ENCODE results near the gene PIK3AP1.

The PIK3AP1 gene

DNA sequence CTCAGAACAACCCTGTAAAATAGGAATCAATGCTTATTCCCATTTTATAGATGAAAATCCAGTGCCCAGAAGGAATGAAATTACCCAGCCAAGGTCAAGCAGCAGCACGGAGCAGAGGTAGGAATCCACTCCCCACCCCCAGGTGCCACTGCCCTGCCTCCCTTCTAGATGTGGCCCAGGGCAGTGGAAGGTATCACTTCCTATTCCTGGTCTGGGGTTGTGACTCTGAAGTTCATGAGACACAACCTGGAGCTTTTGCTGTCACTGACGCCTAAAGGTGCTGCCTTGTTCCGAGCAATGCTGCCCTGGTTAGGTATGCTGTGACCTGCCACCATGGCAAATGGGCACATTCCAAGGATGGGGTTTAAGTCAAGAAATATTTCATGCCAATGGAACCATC, 53.6 kb downstream of the PIK3AP1 start:
- Histone ChIP-seq H3K4me3 (ENCODE audit: low read length) (no peak overlapping the region), H3K4me1 (ENCODE audit: insufficient read depth, low read length) (no peaks in the 10 kb centered on the region), H3K27ac (ENCODE audit: low read depth, low read length) (no peak overlapping the region), H3K9me3 (ENCODE audit: insufficient read depth, low read depth, low read length) (no peaks in the 10 kb centered on the region), H3K27me3 (ENCODE audit: insufficient read depth, low read length) (no peaks in the 10 kb centered on the region), H3K9ac (ENCODE audit: low read depth, low read length) (no peak overlapping the region), H3K36me3 (ENCODE audit: insufficient read depth, low read length) (no peaks in the 10 kb centered on the region)
- 97% methylated on average over 3 of the region's 3 CpGs for WGBS

DNA sequence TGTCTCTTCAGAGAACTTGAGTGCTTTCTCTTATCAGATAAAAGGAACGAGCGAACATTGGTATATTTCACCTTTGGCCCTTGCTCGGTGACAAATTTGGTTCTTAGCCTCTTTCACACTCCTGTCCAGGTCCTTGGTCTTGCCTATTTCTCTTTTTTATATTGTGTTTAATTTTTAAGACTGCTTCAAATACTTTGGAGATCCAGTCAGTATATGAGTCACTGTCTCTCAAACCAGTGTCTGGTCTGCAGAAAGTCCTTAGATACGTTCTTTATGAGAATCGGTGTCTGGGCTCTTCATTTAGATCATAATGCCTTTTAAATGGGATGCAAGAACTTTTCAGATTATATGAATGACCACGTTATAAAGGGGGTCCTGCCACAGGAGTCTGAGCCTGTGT, 55.0 kb downstream of the PIK3AP1 start:
- no peaks in the 10 kb centered on the region for H3K9me3 ChIP-seq (ENCODE audit: insufficient read depth, low read depth, low read length)
- H3K27ac ChIP-seq (ENCODE audit: low read depth, low read length): no peak overlapping the region
- no peaks in the 10 kb centered on the region for H3K36me3 ChIP-seq (ENCODE audit: insufficient read depth, low read length)

DNA sequence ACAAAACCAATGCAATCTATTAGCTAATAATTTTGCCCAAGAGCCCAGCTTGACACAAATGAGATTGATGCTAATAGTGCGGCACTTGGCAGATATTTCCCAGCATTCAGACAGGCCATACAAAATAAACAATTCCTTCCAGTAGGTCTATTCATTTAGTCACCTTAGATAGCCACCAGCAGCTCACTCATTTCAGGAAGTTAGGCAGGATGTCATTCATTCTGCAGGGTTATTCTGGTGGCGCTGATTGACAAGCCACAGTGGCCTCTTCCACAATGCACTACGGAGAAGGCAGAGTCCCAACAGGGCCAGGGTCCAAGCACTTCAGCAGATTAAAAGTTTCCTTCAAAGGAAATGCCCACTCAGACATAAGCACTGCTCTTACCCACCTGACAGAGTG, 55.8 kb downstream of the PIK3AP1 start:
- Histone ChIP-seq H3K27ac (ENCODE audit: low read depth, low read length) (no peak overlapping the region), H3K36me3 (ENCODE audit: insufficient read depth, low read length) (no peaks in the 10 kb centered on the region), H3K9ac (ENCODE audit: low read depth, low read length) (no peak overlapping the region), H3K27me3 (ENCODE audit: insufficient read depth, low read length) (no peaks in the 10 kb centered on the region), H3K4me1 (ENCODE audit: insufficient read depth, low read length) (no peaks in the 10 kb centered on the region), H3K4me3 (ENCODE audit: low read length) (no peak overlapping the region), H3K9me3 (ENCODE audit: insufficient read depth, low read depth, low read length) (no peaks in the 10 kb centered on the region)
- WGBS: 83% methylated on average over 3 of the region's 3 CpGs

More for the DNA sequence above, 55.0 kb downstream of the PIK3AP1 start:
- Histone ChIP-seq H3K9ac (ENCODE audit: low read depth, low read length) (no peak overlapping the region), H3K4me3 (ENCODE audit: low read length) (no peak overlapping the region), H3K4me1 (ENCODE audit: insufficient read depth, low read length) (no peaks in the 10 kb centered on the region), H3K27me3 (ENCODE audit: insufficient read depth, low read length) (no peaks in the 10 kb centered on the region)
- 93% methylated on average over 6 of the region's 6 CpGs for WGBS

DNA sequence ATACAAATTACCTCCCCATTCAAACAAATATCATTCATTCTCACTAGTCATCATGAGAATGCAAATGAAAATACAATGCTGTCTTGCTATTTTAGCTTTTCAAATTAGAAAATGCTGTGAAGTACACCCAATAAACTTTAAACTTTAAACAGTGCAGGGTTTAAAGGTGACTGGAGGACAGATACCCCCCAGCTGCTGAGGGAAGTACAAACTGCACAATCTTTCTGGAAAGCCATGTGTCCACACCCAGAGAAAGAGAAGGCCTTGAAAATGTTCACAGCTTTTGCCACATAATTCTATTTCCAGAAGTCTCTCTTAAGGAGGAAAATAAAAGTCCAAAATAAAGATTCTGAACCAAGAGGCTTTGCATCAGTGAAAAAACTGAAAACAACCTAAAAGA, 56.5 kb downstream of the PIK3AP1 start:
- Histone ChIP-seq H3K36me3 (ENCODE audit: insufficient read depth, low read length) (no peaks in the 10 kb centered on the region), H3K9me3 (ENCODE audit: insufficient read depth, low read depth, low read length) (no peaks in the 10 kb centered on the region), H3K27me3 (ENCODE audit: insufficient read depth, low read length) (no peaks in the 10 kb centered on the region), H3K27ac (ENCODE audit: low read depth, low read length) (no peak overlapping the region), H3K4me3 (ENCODE audit: low read length) (no peak overlapping the region), H3K4me1 (ENCODE audit: insufficient read depth, low read length) (no peaks in the 10 kb centered on the region), H3K9ac (ENCODE audit: low read depth, low read length) (no peak overlapping the region)

DNA sequence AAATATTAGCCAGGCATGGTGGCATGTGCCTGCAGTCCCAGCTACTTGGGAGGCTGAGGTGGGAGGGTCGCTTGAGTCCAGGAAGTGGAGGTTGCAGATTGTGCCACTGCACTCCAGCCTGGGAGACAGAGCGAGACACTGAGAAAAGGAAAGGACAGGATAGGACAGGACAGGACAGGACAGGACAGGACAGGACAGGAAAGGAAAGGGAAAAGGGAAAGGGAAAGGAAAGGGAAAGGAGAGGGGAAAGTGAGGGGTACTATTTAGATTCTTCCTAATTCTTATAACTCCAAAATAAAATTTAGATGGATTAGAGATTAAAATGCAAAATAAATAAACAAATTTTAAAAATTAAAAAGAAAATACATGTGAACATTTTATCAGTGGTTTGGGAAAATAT, 58.7 kb downstream of the PIK3AP1 start:
- H3K27ac ChIP-seq (ENCODE audit: low read depth, low read length): no peak overlapping the region
- no peaks in the 10 kb centered on the region for H3K36me3 ChIP-seq (ENCODE audit: insufficient read depth, low read length)
- H3K4me3 ChIP-seq (ENCODE audit: low read length): no peak overlapping the region
- no peaks in the 10 kb centered on the region for H3K9me3 ChIP-seq (ENCODE audit: insufficient read depth, low read depth, low read length)
- 94% methylated on average over 2 of the region's 2 CpGs for WGBS
- no peak overlapping the region for H3K9ac ChIP-seq (ENCODE audit: low read depth, low read length)
- no peaks in the 10 kb centered on the region for H3K27me3 ChIP-seq (ENCODE audit: insufficient read depth, low read length)
- H3K4me1 ChIP-seq (ENCODE audit: insufficient read depth, low read length): no peaks in the 10 kb centered on the region

DNA sequence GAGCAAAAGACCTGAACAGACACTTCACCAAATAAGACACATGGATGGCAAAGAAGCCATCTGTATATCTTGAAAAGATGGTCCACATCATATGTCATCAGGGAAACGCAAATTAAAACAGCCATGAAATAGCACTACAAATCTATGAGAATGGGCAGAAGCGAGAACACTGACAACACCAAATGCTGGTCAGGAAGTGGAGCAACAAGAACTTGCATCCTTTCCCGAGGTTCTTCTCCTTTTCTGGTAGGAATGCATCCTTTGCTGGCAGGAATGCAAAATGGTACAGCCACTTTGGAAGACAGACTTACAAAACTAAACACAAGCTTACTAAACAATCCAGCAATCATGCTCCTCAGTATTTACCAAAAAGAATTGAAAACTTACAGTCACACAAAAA, 60.0 kb downstream of the PIK3AP1 start:
- Histone ChIP-seq H3K4me3 (ENCODE audit: low read length) (no peak overlapping the region), H3K4me1 (ENCODE audit: insufficient read depth, low read length) (no peaks in the 10 kb centered on the region), H3K27me3 (ENCODE audit: insufficient read depth, low read length) (no peaks in the 10 kb centered on the region), H3K9me3 (ENCODE audit: insufficient read depth, low read depth, low read length) (no peaks in the 10 kb centered on the region), H3K36me3 (ENCODE audit: insufficient read depth, low read length) (no peaks in the 10 kb centered on the region), H3K27ac (ENCODE audit: low read depth, low read length) (no peak overlapping the region), H3K9ac (ENCODE audit: low read depth, low read length) (no peak overlapping the region)
- WGBS: 91% methylated on average over 3 of the region's 3 CpGs

DNA sequence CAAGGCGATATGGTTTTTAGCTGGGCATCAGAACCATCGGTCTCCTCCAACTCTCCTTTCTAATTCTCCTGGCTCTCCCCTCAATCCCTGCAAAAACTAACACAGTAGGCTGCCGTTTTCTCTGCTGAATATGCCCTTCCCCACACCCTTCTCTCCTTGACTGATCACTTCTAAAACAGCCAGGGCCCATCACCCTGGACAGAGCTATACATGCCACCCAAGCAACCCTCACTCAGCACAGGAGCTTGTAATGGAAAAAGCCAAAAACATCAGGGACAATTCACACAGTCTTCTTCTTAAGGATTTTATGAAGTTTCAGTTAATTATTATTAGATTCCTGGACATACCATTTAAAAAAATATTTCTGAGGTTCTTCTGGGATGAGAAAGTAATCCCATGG, 61.5 kb downstream of the PIK3AP1 start:
- H3K9me3 ChIP-seq (ENCODE audit: insufficient read depth, low read depth, low read length): no peaks in the 10 kb centered on the region
- H3K9ac ChIP-seq (ENCODE audit: low read depth, low read length): no peak overlapping the region
- H3K4me1 ChIP-seq (ENCODE audit: insufficient read depth, low read length): no peaks in the 10 kb centered on the region
- H3K27ac ChIP-seq (ENCODE audit: low read depth, low read length): no peak overlapping the region
- no peaks in the 10 kb centered on the region for H3K36me3 ChIP-seq (ENCODE audit: insufficient read depth, low read length)
- H3K4me3 ChIP-seq (ENCODE audit: low read length): no peak overlapping the region
- 89% methylated on average over 3 of the region's 3 CpGs for WGBS
- H3K27me3 ChIP-seq (ENCODE audit: insufficient read depth, low read length): no peaks in the 10 kb centered on the region

DNA sequence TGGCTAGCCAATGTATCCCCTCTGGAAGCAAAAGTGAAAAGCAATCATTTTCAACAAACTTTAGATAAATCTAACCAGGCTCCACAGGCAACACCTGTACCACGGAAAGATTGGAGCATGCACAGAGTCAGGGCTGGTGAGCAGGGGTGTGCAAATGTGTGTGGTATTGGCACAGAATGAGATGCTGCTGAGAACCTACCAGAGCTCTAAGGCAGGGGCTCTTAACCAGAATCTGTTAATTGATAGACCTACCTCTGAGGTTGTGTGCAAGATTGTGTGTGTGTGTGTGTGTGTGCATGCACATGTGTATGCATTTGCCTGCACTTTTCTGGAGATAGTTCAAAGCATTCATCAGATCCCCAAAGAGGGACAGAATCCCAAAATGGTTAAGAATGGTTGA, 62.9 kb downstream of the PIK3AP1 start:
- Histone ChIP-seq H3K9me3 (ENCODE audit: insufficient read depth, low read depth, low read length) (no peaks in the 10 kb centered on the region), H3K36me3 (ENCODE audit: insufficient read depth, low read length) (no peaks in the 10 kb centered on the region), H3K9ac (ENCODE audit: low read depth, low read length) (no peak overlapping the region), H3K4me3 (ENCODE audit: low read length) (no peak overlapping the region), H3K27ac (ENCODE audit: low read depth, low read length) (no peak overlapping the region), H3K27me3 (ENCODE audit: insufficient read depth, low read length) (no peaks in the 10 kb centered on the region), H3K4me1 (ENCODE audit: insufficient read depth, low read length) (no peaks in the 10 kb centered on the region)
- WGBS: 94% methylated on average over 1 of the region's 1 CpG

DNA sequence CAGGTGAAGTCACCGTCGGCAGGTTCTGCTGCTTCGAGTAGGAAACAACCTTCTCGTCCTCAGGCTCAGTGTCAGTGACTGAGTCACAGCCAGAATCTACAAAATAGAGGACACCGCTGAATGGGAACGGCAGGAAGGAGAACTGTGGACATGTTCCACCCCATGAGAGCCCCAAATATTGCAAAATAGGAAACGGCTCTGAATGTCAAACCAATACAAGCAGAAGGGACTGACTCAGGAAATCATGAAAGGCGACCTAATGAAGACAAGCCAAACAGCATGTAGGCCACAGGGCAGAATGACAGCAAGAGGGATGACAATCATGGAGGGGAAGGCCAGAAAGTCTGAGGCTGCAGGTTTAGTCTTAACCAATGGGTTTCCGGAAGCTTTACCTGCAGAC, 63.5 kb downstream of the PIK3AP1 start:
- no peaks in the 10 kb centered on the region for H3K4me1 ChIP-seq (ENCODE audit: insufficient read depth, low read length)
- WGBS: 94% methylated on average over 9 of the region's 9 CpGs
- H3K9ac ChIP-seq (ENCODE audit: low read depth, low read length): no peak overlapping the region
- no peak overlapping the region for H3K27ac ChIP-seq (ENCODE audit: low read depth, low read length)
- no peaks in the 10 kb centered on the region for H3K9me3 ChIP-seq (ENCODE audit: insufficient read depth, low read depth, low read length)
- H3K27me3 ChIP-seq (ENCODE audit: insufficient read depth, low read length): no peaks in the 10 kb centered on the region
- no peak overlapping the region for H3K4me3 ChIP-seq (ENCODE audit: low read length)
- no peaks in the 10 kb centered on the region for H3K36me3 ChIP-seq (ENCODE audit: insufficient read depth, low read length)

DNA sequence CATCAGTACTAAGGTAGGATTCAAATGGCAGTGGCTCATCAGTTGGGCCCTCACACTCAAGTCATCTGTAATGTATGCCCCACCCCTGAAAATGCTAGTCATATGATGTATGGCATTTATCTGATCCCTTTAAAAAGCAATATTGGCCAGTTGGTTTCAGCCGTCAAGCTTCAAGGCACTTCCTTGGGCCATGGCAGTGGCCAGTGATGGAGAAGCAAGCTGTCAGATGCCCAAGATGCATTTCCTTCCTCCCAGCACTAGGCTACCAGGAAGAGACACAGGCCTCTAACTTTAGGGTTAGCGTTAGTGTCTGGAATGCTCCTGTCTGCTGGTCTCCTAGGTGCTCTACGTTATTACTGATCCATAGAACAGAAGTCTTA, 64.1 kb downstream of the PIK3AP1 start:
- H3K27me3 ChIP-seq (ENCODE audit: insufficient read depth, low read length): no peaks in the 10 kb centered on the region
- no peak overlapping the region for H3K27ac ChIP-seq (ENCODE audit: low read depth, low read length)
- no peak overlapping the region for H3K9ac ChIP-seq (ENCODE audit: low read depth, low read length)
- H3K4me3 ChIP-seq (ENCODE audit: low read length): no peak overlapping the region
- H3K36me3 ChIP-seq (ENCODE audit: insufficient read depth, low read length): no peaks in the 10 kb centered on the region
- no peaks in the 10 kb centered on the region for H3K9me3 ChIP-seq (ENCODE audit: insufficient read depth, low read depth, low read length)
- H3K4me1 ChIP-seq (ENCODE audit: insufficient read depth, low read length): no peaks in the 10 kb centered on the region
- WGBS: 92% methylated on average over 3 of the region's 3 CpGs

DNA sequence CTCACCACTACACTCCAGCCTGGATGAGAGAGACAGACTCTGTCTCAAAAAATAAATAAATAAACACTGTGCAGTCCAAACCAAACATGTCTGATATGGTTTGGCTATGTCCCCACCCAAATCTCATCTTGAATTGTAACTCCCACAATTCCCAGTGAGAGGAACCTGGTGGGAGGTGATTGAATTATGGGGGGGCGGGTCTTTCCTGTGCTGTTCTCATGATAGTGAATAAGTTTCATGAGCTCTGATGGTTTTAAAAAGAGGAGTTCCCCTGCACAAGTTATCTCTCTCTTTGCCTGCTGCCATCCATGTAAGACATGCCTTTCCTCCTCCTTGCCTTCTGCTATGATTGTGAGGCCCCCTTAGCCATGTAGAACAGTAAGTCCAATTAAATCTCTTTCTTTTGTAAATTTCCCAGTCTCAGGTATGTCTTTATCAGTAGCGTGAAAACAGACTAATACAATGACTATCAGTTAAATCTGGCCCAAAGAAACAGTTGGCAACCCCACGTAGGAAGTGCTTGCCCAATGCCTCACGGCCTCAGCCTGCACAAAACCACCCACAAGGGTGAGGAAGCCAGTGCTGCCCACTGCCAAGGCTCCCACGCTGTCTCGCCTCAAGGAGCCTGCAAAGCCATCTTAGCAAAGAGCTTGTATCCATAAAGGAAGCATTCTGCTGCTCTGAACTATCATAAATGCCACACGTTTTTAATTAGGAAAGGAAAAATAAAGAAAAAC, 64.7 kb downstream of the PIK3AP1 start:
- Histone ChIP-seq H3K9ac (ENCODE audit: low read depth, low read length) (no peak overlapping the region), H3K27ac (ENCODE audit: low read depth, low read length) (no peak overlapping the region), H3K4me1 (ENCODE audit: insufficient read depth, low read length) (no peaks in the 10 kb centered on the region), H3K4me3 (ENCODE audit: low read length) (no peak overlapping the region), H3K27me3 (ENCODE audit: insufficient read depth, low read length) (no peaks in the 10 kb centered on the region), H3K9me3 (ENCODE audit: insufficient read depth, low read depth, low read length) (no peaks in the 10 kb centered on the region), H3K36me3 (ENCODE audit: insufficient read depth, low read length) (no peaks in the 10 kb centered on the region)
- 82% methylated on average over 7 of the region's 7 CpGs for WGBS

DNA sequence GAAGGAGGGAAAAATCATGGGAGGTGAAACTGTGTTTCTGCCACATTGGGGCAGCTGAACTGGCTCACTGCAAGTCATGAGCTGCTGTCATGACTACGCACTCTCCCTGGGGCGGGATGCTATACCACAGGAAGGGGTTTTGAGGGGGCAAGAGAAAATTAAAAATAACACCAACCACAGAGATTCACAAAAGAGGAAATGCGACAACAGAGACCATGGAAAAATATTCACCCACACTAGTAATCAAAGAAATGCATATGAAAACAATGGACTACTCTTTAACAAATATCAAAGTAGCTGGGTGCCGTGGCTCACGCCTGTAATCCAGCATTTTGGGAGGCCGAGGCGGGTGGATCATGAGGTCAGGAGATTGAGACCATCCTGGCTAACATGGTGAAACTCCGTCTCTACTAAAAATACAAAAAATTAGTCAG, 68.3 kb downstream of the PIK3AP1 start:
- no peaks in the 10 kb centered on the region for H3K4me1 ChIP-seq (ENCODE audit: insufficient read depth, low read length)
- H3K27me3 ChIP-seq (ENCODE audit: insufficient read depth, low read length): no peaks in the 10 kb centered on the region
- no peak overlapping the region for H3K4me3 ChIP-seq (ENCODE audit: low read length)
- 95% methylated on average over 6 of the region's 8 CpGs for WGBS
- no peak overlapping the region for H3K9ac ChIP-seq (ENCODE audit: low read depth, low read length)
- H3K27ac ChIP-seq (ENCODE audit: low read depth, low read length): no peak overlapping the region
- no peaks in the 10 kb centered on the region for H3K36me3 ChIP-seq (ENCODE audit: insufficient read depth, low read length)
- no peaks in the 10 kb centered on the region for H3K9me3 ChIP-seq (ENCODE audit: insufficient read depth, low read depth, low read length)
